Pons (tissue), 1 donor: ENCODE results near the gene HNF1A.

Experiments used
- DNase-seq: peaks from one replicate; pipeline ENCODE4 v3.0.0-alpha.2; 2016; ENCODE audit warnings: low spot score

Gene HNF1A

GRCh38 chr12:121050725-121051124, 72.4 kb downstream of the HNF1A start:
- no peak for DNase-seq
